Thyroid gland (tissue), 4 donors: Measurements from ENCODE around the gene HELQ. TPM values are rescaled to one million over a fixed set of nuclear protein-coding genes. Genes with fewer than 3 reads are reported as not detected.

Experiments used
- small RNA-seq: library from RNA; depleted of rRNA; stranded (forward); fragments of <200 nt; gene quantifications from one replicate; pipeline ENCODE3, GENCODE V24; 2016
- total RNA-seq, 4 donors: library from RNA; depleted of rRNA; stranded (reverse); fragments of >200 nt; gene quantifications; one replicate each; pipeline ENCODE4 v1.2.3, GENCODE V29; 2016

Gene HELQ
- total RNA-seq, 4 donors from 2014 or later = 20.6 to 39.9 (median 28.5) TPM

Small RNA genes within 50 kb of the gene (small RNA-seq; reads per million reads assigned to genes)
- not detected for gene AC114781.5

Other genes with a start within 250 kb of the HELQ start
- 10 to 100 TPM in 3 of 4 donors, 1 to 10 TPM in 1; 6.0 to 29.1 (median 14.0) TPM for gene COQ2, start 171.0 kb downstream of the HELQ start, total RNA-seq
- gene HPSE, start 121.0 kb downstream of the HELQ start, total RNA-seq = 1 to 10 TPM in 3 of 4 donors, under 1 TPM in 1; 0.63 to 3.1 (median 1.3) TPM
- 10 to 100 TPM; 21.6 to 25.9 (median 22.3) TPM for gene MRPS18C, start 235 bp upstream of the HELQ start, total RNA-seq
- 10 to 100 TPM; 14.0 to 26.5 (median 18.3) TPM for gene ABRAXAS1, start 29.3 kb upstream of the HELQ start, total RNA-seq
- 10 to 100 TPM; 38.3 to 73.5 (median 62.9) TPM for gene GPAT3, start 80.3 kb upstream of the HELQ start, total RNA-seq